SKM-1 (cell line): ENCODE data around the gene LIN7B.
"Not testable (repeated sequence)": the region's sequence is repeated elsewhere in the genome, so short reads cannot be mapped to it uniquely, and the experiment has no call there.

Experiments
- DNase-seq: peaks from one replicate; lab custom pipeline; 2025; ENCODE audit not compliant: unreplicated experiment; lab: John Stamatoyannopoulos, UW

LIN7B gene, protein sequence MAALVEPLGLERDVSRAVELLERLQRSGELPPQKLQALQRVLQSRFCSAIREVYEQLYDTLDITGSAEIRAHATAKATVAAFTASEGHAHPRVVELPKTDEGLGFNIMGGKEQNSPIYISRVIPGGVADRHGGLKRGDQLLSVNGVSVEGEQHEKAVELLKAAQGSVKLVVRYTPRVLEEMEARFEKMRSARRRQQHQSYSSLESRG

GRCh38 chr19:49113762-49114629 lies at the start of gene LIN7B:
TSS of gene LIN7B (plus strand) at chr19:49114370. CDS start at chr19:49114405, 35 bp downstream.
- DNase-seq = no peak

- DNase-seq = no peak
Measured at GRCh38 chr19:49064768-49065611, 49.2 kb upstream of the LIN7B start, which contains the start of gene NTF4. TSS of gene NTF4 (minus strand) at chr19:49064818. CDS start at chr19:49061997, 2,821 bp downstream.

DNA sequence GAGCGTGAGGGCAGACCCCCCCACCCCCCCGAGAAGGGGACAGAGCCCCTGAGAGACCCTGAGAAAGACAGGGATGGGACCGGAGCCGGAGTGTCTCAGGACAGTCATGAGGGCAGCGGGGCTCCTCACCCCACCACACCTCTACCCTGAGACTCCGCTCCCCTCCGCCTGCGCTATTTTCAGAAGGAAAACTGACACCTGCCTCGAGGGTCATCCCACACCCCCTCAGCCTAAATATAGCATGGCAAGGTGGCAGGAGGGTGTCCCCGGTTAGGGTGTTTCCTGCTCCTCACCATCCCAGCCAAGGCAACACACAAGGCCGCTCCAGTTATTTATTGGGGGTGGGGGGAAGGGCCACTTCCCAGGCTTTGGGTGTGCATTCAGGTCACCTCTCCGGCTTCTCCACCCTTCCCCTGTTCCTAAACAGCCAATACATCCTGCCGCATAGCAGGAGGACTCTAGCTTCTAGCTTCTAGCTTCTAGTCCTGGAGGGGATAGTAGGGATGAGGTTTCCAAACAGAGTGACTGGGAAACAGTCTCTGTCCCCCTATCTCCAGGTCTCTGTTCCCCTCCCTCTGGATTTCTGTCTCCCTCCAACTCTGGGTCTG lies 48.2 kb upstream of the LIN7B start:
- no peak for DNase-seq

DNA sequence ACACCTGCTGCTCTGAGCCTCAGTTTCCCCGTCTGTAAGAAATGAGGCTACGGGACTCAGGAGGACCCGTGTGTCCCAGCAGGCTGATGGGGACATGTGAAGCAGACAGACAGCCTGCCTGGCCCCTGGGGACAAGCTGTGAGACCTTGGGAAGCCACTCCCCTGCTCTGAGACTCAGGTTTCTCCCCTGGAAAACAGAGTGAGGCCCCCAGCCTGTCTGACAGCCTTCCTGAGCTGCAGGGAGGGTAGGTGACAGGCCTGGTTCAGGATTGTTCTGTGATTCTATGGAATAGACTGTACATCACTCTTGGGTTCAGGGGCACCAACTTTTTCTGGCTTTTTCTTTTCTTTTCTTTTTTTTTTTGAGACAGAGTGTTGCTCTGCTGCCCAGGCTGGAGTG lies 46.6 kb upstream of the LIN7B start:
- no peak for DNase-seq

DNA sequence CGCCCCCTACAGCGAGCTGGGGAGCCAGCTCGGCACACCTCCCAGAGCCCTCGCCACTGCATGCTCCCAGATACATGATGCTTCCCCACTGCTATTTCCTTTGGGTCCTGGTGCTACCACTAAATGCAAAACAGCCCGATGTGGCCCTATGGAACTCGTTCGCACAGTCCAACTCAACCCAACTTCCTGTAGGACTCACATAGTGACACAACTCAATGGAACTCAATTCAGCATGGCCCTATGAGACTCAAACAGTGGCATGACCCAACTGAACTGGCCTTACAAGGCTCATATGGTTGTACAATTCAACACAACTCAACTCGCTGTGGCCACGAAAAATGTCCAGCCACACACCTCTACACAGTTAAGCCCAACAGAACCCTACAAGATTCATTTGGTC lies 45.1 kb upstream of the LIN7B start:
- DNase-seq = no peak

DNA sequence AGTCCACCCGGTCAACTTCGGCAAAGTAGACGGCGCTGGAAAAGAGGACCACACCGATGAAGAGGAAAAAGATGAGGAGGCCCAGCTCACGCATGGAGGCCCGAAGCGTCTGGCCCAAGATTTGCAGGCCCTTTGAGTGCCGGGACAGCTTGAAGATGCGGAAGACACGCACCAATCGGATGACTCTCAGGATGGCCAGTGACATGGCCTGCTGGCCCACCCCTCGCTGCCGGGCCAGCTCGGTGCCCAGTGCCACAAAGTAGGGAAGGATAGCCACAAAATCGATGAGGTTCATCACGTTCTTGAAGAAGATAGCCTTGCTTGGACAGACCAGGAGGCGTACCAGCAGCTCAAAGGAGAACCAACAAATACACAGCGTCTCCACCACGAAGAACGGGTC lies 43.8 kb upstream of the LIN7B start:
- no peak for DNase-seq

DNA sequence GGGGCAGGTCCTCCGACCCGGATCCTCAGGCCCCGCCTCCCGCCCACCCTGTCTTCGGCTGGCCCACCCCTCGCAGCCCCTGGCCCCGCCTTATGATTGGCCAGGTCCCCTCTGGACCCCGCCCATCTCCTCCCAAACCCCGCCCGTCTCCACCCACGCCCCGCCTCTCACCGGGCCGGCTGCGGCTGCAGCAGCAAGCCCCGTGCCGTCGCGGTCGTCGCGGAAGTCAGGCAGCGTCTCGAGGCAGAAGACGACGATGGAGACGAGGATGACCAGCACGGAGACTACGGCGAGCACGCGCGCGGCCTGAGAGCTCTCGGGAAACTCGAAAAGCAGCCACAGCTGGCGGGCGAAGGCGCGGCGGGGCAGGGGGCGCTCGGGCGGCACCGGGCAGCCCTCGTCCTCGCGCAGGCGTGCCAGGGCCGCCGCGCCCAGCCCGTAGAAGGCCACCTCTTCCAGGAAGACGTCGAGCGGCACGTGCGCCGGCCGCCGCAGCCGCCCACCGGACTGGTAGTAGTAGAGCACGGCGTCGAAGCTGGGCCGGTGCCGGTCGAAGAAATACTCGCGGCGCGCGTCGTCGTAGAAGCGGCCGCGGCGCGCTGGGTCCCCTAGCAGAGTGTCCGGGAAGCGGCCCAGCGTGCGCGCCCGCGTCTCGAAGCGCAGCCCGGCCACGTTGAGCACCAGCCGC lies 42.2 kb upstream of the LIN7B start:
- DNase-seq = no peak

DNA sequence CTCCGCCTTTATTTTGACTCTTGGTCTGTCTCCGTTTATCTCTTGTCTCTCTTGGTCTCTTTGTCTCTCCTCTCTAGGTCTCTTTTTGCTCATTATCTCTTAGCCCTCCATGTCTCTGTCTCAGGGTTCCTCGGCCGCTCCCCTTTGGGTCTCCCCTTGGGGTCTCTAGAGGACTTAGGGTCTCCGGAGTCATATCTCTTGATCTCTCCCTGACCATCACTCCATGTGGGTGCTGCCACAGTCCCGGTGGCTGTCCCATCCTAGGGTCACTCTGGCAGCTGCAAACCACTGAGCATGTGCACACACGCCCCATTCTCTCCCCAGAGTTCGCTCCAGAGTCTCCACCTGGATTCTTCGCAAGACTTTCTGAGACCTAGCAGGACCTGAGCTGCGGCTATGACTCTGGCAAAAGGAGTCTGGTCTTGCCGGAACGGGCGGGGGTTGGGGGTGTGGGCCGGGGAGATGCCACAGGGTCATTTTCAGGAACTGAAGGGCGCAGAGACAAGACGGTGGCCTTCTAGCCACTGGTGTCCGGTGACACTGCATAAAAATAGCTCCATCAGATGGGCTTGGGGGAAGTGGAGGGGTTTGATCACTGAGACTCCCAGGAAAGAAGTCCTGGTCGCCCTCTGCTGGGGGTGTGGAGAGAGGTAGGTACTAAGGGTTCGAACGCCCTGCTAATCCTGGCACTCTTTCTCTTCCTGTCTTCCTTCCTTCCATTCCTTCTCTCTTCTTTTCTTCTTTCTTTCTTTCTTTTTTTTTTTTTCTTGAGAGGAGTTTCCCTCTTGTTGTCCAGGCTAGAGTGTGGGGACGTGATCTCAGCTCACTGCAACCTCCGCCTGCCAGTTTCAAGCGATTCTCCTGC lies 40.4 kb upstream of the LIN7B start:
- DNase-seq = no peak

GRCh38 chr19:49074869-49075268 lies 39.3 kb upstream of the LIN7B start:
- not testable (repeated sequence) for DNase-seq

DNA sequence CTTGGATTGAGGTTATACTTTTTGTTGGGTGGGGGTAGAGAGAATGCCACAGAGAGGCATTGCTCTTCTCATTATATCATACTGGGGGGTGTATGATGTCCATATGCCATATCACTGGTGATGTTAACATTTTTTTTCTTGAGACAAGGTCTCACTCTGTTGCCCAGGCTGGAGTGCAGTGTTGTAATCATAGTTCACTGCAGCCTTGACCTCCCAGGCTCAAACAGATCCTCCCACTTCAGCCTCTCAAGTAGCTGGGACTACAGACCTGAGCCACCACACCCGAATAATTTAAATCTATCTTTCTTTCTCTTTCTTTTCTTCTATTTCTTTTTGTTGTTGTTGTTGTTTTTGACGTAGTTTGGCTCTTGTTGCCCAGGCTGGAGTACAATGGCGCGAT lies 33.8 kb upstream of the LIN7B start:
- DNase-seq = no peak

GRCh38 chr19:49081273-49081672 lies 32.9 kb upstream of the LIN7B start:
- no peak for DNase-seq

DNA sequence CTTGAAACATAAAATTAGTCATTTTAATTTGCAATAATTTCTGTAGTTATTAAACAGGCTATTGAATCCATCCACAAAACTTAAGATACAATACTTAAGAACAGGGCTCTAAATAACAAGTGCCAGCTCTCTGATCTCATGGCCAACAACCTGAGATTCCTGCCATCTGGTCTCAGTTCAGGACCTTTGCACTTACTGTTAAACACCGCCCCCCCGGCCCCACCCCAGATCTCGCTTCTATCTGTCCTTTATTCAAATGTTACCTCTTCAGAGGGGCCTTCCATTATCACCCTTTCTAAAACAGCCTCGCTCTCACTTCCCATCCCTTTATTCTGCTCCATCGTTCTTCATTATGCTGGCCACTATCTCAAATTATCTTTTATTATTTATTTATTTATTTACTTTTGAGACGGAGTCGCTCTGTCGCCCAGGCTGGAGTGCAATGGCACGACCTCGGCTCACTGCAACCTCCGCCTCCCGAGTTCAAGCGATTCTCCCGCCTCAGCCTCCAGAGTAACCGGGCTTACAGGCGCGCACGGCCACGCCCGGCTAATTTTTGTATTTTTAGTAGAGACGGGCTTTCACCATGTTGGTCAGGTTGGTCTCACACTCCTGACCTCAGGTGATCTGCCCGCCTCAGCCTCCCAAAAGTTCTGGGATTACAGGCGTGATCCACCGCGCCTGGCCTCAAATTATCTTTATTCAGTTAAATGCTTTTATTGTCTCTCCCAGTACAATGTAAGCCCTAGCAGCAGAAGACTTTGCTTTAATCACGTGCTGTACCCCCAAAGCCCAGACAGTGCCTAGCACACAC lies 29.8 kb upstream of the LIN7B start:
- DNase-seq = no peak

GRCh38 chr19:49085020-49085867 lies 28.9 kb upstream of the LIN7B start, which contains the start of gene SNRNP70:
TSS of gene SNRNP70 (plus strand) at chr19:49085451. CDS start at chr19:49086415, 964 bp downstream.
- peak; percentile 59 for DNase-seq

- no peak for DNase-seq
Measured at GRCh38 chr19:49085868-49086232, 28.3 kb upstream of the LIN7B start.

DNA sequence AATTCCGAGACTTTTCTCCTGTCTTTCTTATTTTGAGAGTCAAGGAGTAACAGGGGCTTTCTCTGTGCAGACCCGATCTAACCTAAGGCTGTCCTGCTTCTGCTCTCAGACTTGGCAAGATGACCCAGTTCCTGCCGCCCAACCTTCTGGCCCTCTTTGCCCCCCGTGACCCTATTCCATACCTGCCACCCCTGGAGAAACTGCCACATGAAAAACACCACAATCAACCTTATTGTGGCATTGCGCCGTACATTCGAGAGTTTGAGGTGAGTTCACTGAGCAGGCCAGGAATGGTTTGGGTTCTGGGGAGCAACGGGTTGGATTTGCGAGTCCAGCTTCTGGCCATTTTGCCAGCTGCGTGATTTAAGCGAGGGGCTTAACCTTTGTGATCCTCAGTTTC lies 27.9 kb upstream of the LIN7B start:
- DNase-seq = no peak

DNA sequence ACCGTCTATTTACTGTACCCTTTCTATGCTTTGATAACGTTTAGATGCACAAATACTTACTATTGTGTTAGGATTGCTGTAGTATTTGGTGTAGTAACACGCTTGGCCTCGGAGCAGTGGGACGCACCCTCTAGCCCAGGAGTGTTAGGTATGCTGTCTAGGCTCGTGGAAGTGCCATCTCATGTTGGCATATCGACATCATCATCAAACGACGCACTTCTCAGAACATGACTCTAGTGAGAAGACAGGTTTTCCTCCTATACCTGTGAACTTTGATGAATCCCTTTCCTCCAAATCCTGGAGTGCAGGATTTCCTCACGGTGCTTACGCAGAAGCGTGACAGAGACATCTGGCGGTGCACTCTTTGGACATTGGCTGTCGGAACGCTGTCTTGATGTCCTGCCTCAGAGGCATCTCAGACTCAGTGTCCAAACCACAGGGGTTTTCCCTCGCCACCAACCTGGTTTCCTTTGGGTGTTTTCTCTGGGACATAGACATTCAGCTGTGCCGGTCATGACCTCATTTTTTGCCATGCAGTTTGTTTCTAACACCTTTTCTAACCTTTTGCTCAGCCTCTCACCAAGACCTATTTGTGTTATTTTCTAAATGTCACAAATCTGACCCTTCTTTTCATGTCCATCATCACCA lies 22.7 kb upstream of the LIN7B start:
- DNase-seq = no peak

GRCh38 chr19:49092686-49093085 lies 21.5 kb upstream of the LIN7B start:
- no peak for DNase-seq
